Measurements from ENCODE around the gene ITGAE.
A peak's percentile ranks its signal among the peaks of the same experiment; 100 is the strongest.
"Not testable (repeated sequence)": the region's sequence is repeated elsewhere in the genome, so short reads cannot be mapped to it uniquely, and the experiment has no call there.

Gene ITGAE

GRCh38 chr17:3794557-3795389, 6.2 kb downstream of the ITGAE start:
- DNase-seq, result no peak

GRCh38 chr17:3794152-3794551, 6.8 kb downstream of the ITGAE start:
- not testable (repeated sequence) for DNase-seq

- DNase-seq, result not testable (repeated sequence)
These were observed 7.7 kb downstream of the ITGAE start for GRCh38 chr17:3793258-3793657.

GRCh38 chr17:3792481-3792880, 8.5 kb downstream of the ITGAE start:
- no peak for DNase-seq

DNA sequence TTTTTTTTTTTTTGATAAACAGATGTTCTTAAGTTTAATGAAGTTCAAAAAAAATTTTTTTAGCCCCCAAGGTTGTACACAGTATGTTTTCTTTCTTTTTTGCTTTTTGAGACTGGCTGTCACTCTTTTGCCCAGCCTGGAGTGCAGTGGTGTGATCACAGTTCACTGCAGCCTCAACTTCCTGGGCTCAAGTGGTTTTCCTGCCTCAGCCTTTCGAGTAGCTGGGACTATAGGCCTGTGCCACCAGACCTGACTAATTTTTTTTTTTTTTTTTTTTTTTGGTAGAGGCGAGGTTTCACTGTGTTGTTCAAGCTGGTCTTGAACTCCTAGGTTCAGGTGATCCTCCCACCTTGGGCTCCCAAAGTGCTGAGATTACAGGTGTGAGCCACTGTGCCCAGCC, 12.8 kb downstream of the ITGAE start:
- DNase-seq, result peak; percentile 38

DNA sequence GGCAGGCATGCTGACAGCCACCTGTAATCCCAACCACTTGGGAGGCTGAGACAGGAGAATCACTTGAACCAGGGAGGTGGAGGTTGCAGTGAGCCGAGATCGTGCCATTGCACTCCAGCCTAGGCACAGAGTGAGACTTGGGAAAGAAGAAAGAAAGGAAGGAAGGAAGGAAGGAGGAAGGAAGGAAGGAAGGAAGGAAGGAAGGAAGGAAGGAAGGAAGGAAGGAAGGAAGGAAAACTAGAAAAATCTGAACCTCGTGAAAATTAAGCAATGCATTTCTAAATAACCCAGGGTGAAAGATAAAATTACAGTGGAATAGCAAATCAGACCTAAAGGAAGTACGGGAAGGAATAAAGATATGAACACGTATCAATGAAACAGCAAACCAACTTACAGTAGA, 15.7 kb downstream of the ITGAE start:
- DNase-seq, result not testable (repeated sequence)

GRCh38 chr17:3782751-3783150, 18.2 kb downstream of the ITGAE start:
- DNase-seq, result no peak

- no peak for DNase-seq
These were observed 20.0 kb downstream of the ITGAE start for GRCh38 chr17:3780986-3781385.

- DNase-seq, result no peak
These were observed 23.4 kb downstream of the ITGAE start for GRCh38 chr17:3777366-3778120.

DNA sequence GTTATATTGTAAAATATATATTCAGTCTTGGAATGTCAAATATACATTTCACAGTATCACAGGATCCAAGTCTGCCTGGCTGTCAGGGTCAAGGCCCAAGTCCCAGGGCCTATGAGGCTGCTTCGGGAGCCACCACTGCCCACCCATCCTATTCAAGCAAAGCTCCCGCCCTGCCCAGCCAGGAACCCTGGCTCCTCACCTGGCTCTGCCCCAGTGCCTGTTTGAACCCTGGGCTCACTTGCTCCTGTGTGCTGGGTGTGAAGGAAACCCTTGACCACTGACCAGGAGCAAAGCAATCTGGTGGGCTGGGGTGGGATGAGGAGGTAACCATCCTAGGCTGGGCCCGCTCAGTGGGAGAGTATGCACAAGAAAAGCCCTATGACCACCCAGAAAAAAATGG, 27.0 kb downstream of the ITGAE start:
- no peak for DNase-seq

DNA sequence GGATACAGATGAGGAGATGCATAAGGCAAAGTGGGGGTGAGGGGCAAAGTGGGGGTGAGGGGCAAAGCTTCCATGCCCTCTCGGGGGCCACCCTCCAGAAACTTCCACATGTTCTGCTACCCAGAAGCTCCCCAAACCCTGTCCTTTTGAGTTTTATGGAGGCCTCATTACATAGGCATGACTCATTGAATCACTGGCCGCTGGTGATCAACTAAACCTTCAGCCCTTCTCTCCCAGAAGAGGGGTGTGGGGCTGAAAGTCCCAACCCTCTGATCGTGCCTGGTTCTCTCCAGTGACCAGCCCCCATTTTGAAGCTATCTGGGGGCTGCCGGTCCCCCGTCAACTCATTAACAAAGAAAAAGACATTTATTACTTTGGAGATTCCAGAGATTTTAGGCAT, 27.5 kb downstream of the ITGAE start:
- DNase-seq, result no peak

- DNase-seq, result no peak
These were observed 28.2 kb downstream of the ITGAE start for GRCh38 chr17:3772764-3773163.

DNA sequence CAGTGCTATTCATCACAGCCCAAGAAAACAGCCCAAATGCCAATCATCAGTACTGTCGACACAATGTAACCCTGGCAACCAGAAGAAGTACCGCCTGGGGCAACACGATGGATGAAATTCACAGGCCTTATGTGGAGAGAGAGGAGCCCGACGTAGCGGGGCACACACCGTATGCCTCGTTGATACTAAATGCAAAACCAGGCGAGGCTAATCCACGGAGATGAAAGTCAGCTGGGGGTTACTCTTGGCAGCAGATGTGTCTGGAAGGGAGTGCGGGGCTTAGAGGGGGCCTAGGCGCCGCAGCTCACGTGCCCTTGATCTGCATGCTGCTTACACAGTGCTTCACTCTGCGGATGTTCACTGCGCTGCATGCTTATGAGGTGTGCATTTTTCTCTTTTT, 29.8 kb downstream of the ITGAE start:
- peak; percentile 94 for DNase-seq

DNA sequence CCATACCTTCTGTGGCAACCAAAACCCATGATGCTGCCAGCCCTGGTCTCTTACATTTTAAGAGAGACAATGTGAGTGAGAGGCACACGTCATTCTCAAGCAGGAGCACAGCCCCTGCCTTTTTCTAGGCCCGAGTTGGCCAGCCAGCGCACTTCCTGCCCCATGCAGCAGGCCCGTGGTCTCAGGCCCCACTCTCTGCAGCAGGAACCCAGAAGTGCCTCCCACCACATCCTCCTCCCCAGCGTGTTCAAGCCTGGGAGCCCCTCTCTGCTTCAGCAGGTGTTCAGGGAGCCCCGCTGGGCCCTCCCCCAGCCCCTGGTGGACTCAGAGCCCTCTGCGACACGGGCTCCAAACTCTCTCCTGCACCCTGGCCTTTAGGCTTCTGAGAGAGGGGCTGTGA, 30.5 kb downstream of the ITGAE start:
- no peak for DNase-seq

GRCh38 chr17:3768769-3769168, 32.2 kb downstream of the ITGAE start:
- DNase-seq, result no peak

- DNase-seq, result no peak
These were observed 32.6 kb downstream of the ITGAE start for GRCh38 chr17:3768341-3768740.

DNA sequence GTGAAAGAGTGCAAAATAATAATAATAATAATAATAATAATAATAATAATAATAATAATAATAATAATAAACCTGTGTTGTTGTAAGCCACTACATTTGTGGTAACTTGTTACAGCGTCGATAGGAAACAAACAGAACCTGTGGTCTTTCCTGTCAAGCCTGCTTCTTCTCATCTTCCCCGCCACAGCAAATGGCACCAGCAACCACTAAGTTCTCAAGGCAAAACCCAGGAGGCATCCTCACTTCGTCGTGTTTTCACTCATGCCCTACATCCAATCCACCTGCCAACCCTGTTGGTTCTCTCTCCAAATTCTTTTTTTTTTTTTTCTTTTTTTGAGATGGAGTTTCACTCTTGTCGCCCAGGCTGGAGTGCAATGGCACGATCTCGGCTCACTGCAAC, 34.2 kb downstream of the ITGAE start:
- DNase-seq, result no peak

DNA sequence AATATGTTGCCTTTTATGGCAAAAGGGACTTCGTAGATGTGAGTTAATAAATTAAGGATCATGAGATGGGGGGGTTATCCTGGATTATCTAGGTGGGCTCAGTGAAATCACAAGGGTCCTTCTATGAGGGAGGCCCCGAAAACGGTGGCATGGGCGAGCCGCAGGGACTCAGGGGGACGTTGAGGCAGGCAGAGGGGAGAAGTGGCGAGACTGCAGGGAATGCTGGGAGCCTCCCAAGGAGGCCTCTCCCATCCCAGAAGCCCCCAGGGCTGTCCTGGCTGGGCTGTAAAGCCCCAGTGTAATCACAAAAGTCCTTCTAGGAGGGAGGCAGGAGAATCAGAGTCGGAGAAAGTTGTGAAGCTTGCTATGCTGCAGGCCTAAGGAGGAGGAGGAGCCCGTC, 35.0 kb downstream of the ITGAE start:
- no peak for DNase-seq

DNA sequence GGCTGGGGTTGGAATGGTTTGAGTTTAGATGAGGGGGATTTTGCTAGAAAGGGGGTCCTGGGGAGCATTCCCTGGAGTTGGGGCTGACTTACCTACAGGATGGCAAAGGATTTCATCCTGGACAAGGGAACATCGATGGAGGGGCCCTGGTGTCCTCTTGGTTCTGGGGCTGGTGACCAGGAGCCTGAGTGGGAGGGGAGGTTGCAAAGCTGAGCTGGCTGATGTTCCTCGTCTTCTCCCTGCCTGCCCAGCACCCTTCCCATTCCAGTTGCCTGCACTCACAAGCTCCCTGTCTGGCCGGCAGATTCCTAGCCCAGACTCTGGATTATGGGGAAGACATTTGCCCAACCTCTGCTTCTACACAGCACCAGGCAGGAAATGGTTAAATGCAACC, 37.2 kb downstream of the ITGAE start:
- DNase-seq, result no peak

DNA sequence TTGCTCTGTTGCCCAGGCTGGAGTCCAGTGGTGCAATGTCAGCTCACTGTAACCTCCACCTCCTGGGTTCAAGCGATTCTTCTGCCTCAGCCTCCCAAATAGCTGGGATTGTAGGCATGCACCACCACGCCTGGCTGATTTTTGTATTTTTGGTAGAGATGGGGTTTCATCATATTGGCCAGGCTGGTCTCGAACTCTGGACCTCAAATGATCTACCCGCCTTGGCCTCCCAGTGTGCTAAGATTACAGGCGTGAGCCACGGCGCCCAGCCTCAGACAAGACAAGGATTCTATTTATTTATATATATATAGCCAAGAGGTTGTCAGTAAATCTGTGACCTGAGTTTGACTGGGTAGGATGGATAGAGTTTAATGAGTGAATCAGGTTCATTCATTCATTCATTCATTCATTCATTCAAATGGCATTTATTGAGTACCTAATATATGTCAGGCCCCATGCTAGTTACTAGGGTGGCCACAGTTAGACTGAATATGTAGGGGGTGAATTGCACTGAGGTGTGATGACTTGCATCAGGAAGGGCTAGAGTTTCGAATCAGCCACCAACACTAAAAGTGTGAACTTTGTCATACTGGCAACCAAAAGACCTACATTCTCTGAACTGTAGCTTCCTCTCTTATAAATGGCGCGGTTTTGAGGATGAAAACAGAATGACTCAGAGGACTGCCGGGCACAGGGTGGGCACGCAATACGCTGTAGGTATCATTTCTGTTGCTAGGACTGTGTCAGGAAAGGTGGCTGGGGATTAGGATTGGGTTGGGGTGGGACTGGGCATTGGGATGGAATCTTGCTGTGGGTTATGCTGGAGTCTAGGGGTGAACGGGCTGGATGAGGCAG, 37.8 kb downstream of the ITGAE start:
- DNase-seq, result no peak

- DNase-seq, result no peak
These were observed 39.0 kb downstream of the ITGAE start for GRCh38 chr17:3761918-3762380.

DNA sequence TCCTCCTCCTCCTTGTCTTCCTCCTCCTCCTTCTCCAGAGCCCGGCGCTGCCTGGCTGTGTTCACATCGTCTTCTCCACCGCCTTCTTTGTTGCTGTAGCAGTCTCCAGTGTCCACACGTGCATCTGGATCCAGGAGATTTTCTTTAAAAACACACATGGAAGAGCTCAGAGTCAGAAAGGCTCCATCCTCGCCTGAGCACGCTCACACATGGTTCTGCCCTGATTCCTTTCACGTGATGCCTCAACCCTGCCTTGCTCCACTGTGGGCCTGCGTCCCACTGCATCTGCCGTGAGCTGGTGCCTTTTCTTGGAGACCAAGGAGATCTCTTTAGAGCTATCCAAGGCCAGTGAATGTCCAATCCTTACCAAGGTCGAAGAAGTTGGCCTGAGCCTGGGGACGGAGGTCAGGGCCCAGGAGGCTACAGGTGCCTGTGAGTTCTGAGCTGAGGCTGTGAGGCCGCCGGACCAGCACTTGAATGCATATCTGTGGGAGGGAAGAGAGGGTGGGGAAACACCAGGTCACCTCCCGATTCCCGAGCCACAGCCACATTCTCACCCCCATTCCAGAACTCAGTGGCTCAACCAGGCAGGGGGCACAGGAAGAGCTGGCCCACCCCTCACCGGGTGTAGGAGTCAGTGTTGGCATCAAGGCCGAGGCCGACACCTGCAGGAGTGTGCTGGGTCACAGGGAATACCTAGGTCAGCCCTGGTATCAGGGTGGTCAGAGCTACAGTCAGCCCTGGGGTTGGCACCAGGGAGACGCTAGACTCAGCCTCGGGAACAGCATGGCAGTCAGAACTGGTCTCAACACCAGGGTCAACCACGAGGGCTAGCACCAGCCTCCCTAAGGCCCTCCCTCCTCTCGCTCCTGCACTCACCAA, 39.7 kb downstream of the ITGAE start:
- no peak for DNase-seq
